Umbilical cord (tissue), 2 donors: ENCODE results near the gene ZBTB34. TPM values are rescaled to one million over a fixed set of nuclear protein-coding genes. Genes with fewer than 3 reads are reported as not detected.

ENCODE experiments used
- DNase-seq: peaks from one replicate; pipeline ENCODE4 v3.0.0-alpha.2; 2015; ENCODE audit warnings: low spot score
- total RNA-seq: library from RNA; depleted of rRNA; stranded (reverse); fragments of >200 nt; gene quantifications from one replicate; pipeline ENCODE4 v1.2.3, GENCODE V29; 2014; ENCODE audit warnings: low replicate concordance; ENCODE audit not compliant: insufficient read depth

ZBTB34 gene
- total RNA-seq, 1 donor from 2014 or later, result 21.4 TPM

DNA sequence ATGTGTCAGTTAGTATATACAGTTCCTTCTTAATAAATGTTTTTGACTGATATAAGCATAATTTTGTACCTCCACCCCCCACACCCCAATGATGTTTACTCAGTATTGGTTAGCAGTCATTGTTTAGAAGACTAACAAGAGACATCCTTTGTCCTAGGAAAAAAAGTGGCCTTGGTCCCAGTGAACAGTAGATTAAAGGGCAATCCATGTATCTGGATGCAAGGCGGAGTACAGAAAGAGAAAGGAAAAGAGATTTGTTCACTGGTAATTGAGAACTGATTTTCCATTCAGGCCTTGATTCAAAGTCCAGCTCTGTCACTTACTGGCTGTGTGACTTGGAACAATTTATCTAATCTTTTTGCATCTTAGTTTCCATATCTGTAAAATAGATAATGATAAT, 58.8 kb downstream of the ZBTB34 start:
- no peak for DNase-seq

DNA sequence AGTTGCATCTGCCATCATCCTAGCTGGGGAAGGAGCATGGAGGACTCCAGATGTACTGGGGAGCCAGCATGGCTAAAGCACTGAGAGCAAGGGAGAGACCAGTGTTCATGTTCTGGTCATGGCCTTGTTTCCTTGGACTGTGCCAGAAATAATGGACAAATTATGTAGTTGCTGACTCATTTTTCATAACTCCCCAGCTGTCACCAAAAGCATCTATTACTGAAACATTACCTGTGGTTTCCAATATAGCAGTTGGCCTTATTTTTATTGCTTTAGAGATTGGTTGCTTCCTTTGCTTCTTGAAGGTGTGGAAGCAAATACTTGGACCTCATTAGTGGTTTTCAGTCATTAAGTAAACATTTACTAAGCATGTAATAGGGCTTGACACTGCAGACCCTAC, 65.4 kb downstream of the ZBTB34 start:
- no peak for DNase-seq

DNA sequence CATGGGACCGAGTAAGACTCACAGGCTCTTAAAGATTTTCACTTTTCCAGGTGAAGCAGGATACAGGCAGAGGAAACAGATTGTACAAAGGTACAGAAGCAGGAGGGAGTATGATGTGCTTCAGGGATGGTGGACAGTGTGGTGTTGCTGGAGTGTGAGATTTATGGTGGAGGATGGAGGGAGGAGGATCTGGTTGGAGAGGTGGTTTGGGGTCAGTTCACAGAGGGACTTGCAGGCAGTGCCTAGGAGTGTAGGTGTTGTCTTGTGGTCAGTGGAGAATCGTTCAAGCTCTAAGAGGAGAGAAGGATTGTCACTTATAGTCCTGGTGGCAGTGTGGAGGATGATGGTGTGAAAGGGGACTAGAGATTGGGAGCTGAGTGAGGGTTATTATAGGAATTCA, 65.9 kb downstream of the ZBTB34 start:
- no peak for DNase-seq

DNA sequence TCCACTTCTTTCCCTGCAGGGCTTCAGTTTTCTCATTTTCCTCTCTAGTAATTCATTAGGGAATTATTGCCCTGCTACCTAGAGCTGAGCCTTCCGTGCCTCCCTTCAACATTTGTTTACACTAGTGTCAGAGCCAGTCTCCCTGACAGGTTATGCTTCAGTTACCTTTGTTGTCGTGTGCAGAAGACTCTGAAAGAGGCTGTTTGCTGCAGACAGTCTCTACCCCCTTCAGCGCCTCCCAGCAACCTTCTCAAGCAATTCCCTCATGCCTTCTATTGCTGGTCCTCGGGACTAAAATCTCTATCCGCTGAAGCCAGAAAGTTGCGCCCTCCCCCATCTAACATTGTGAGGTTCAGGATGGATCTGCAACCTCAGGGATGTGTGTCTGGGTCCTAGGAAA, 67.0 kb downstream of the ZBTB34 start:
- no peak for DNase-seq

DNA sequence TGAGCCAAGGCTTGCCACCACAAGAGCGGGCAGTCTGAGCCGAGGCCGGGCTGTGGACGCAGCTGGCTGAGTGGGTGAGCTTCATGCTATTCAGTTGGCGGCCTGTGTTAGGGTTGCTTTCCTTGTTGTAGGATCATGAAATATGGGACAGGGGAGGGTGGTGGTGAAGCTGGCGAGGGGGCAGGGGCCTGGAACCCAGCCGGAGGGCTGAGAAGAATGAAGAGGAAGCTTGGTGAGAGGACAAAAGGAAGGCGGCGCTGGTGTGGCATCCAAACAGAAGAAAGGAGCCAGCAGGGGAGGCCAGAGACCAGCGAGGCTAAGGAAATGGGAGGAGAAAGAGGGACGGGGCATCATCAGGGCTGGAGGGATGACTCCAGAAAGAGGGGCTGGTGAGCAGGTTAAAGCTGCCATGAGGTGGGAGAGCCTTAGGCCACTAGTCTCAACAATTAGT, 72.5 kb downstream of the ZBTB34 start:
- DNase-seq, result no peak

DNA sequence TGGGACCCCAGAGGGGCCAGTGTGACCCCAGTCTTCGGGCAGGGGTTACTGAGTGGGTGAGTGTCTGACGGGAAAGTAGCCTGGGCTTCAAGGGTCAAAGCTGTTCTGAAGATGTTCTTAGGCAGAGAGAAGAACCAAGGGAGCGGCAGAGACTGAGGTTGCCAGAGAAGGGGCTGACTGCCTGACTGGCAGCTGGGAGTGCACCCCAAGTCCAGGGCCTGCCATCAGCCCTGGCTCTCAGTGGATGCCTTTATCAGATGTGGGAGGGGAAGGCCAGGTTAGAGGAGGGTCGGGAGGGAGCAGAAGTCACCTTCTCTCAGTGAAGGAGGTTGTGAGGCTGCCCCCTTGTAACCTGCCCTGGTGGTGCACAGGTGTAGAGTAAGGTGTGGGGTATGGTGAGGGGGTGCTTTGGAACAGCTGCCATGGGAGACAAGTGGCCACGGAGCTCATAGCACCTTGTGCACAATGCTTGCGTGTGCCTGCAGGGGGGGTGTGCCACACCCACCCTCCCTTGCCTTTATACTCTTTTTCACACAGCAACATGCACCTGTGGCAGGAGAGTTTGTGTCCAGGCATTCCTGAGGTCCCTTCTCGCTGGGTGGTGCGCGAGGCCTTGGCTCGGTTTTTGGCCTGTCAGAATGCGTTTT, 73.0 kb downstream of the ZBTB34 start:
- no peak for DNase-seq

DNA sequence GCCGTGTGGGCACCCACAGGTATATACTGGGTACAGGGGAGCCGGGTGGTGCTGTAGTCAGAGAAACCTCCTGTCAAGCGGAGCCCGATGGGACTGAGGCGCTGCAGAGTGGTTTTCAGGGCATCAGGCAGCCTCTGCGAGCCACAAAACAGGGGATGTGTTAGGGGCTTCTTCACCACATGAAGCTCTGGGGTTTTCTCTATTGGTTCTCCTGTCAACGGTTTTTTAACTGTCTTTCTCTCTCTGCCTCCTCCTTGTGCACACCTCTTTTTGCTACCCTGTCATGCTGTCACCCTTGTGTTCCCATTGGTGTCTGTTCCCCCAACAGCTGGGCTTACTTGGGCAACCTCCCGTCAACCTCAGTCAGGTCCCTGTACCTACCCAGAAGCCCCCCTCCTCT, 74.0 kb downstream of the ZBTB34 start:
- no peak for DNase-seq

Other genes with a start within 250 kb of the ZBTB34 start
- gene LMX1B, start 246.7 kb upstream of the ZBTB34 start, total RNA-seq, result not detected
- gene ZBTB43, start 55.6 kb upstream of the ZBTB34 start, total RNA-seq, result 9.9 TPM
- gene RALGPS1, start 54.1 kb downstream of the ZBTB34 start, total RNA-seq, result 2.9 TPM